Limb (tissue), 2 donors: ENCODE results near the gene ANKEF1.

Experiments
- DNase-seq, 2 donors: peaks; one replicate each; pipeline ENCODE4 v3.0.0-alpha.2; 2016; ENCODE audit errors: extremely low spot score in 2 of 2

The ANKEF1 gene

DNA sequence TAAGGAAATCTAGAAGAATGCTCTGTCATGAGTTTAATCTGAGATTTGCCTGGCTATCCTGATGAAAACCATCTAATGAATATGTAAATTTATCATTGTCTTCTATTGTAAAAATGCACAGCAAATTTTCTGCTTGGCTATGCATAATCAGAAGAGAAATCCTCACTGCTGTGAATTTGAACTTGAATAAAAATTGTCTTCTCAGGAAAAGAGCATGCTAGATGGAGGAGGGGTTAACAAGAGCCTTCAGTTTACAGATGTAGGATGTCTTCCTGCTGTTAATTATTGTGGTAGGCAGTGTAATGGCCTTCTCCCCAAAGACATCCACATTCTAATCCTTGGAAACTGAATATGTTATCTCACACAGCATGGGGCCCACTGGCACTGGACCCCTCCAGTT, 45.8 kb downstream of the ANKEF1 start:
- DNase-seq, result no peak

- no peak for DNase-seq
Observed at GRCh38 chr20:10089871-10090587, 55.2 kb downstream of the ANKEF1 start.

DNA sequence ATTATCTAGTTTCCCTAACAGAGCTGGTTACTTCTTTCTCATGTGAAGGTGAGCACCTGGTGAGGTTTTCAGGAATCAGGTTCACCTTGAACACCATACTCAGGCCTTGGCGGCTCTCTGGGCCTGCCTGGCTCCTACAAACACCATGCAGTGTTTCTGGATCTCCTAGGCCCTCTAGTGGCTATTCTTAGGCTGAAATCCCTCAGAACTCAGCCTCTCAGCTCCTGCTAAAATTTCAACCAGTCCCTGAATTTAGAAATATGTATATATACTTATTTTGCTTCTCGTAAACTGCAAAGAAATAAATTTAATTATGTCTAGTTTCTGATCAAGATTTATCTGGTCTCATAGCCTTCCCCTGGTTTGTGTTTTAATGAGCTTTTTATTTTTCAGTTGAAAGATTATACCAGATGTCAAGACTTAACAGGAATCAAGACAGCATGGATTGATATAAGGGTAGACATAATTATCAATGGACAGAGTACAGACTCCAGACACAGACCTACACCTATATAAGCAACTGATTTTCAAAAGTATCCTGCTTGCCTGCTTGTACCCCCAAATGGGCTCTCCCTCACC, 55.9 kb downstream of the ANKEF1 start:
- peak; percentile 43 to 51 for DNase-seq

DNA sequence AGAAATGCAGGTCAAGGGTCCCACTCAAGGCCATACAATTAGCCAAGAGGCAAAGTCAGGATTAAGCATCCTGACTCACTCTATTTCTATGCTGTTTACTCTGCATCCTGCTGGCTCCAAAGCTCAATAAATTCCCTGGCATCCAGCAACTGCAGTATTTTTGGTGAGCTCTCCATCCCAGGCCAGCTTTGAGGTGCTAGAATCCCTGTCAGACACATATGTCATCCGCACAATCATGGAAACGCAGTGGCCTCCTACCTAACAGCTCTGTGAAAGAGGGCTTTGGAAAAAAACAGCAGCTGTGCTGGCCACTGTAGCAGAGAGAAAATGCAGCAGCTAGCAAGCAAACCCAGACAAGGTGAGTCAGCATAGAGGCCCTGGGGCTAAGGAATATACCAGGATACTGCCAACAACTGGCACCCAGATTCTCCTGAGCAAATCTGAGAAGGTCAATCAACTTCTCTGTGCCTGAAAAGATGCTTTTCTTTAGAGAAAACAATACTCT, 58.4 kb downstream of the ANKEF1 start:
- no peak for DNase-seq

DNA sequence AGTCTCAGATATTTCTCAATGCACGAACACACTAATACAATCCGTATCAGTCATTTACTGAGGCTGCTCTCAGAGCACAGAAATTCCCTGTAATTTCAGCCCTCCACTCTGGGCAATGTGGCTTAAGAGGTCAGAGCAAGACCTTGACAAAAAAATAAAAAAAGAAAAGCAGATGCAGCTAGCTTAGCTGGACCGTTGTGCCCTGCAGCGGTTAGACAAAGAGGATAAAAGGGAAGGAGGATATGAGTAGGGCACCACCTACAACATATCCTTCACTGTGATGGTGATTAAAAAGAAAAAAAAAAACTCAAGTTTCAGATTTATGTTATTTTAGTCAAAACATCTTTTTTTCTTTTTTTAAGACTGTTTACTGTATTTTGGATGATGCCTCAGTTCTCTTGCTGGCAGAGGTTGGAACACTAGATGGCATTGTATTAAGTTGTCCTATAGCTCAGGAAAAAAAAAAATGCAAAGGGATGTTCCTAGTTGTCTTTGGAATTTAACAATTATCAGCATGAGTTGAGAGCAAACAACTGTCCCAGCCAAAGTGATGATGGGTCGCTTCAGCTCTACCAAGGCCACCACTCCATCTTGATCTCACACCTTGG, 59.9 kb downstream of the ANKEF1 start:
- no peak for DNase-seq

- no peak for DNase-seq
Observed at GRCh38 chr20:10096790-10097189, 62.0 kb downstream of the ANKEF1 start.

DNA sequence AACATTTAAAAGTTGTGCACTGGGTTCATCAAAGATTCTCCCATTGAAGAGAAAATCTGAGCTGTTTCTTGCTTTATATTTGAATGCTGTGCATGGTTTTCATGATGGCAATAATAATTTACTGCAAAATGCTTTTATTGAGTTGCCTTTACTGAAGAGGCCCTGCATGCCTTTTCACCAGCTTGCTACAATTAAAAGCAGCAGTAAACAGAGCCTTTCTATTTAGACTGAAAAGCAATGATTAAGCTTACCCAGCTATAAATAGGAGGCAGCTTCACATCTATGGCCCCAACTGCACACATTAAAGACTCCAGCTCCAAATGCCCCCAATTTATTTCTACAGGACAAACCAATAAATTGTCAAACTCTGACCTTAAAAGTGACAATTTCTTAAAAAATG, 70.3 kb downstream of the ANKEF1 start:
- DNase-seq, result no peak
